NCI-H2081 (cell line): ENCODE data around the gene SLC24A3.
A peak's percentile ranks its signal among the peaks of the same experiment; 100 is the strongest.
"Not testable (repeated sequence)": the region's sequence is repeated elsewhere in the genome, so short reads cannot be mapped to it uniquely, and the experiment has no call there.

Source experiments
- DNase-seq, 2 experiments: peaks; one replicate each; lab custom pipeline; 2025; lab: John Stamatoyannopoulos, UW

SLC24A3 gene

DNA sequence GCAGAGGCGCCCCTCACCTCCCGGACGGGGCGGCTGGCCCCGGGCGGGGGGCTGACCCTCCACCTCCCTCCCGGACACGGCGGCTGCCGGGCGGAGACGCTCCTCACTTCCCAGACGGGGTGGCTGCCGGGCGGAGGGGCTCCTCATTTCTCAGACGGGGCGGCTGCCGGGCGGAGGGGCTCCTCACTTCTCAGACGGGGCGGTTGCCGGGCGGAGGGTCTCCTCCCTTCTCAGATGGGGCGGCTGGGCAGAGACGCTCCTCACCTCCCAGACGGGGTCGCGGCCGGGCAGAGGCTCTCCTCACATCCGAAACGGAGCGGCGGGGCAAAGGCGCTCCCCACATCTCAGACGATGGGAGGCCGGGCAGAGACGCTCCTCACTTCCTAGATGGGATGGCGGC lies 466.1 kb downstream of the SLC24A3 start:
- DNase-seq: not testable (repeated sequence)

GRCh38 chr20:19679900-19680495 lies 467.6 kb downstream of the SLC24A3 start:
- no peak for DNase-seq

- no peak for DNase-seq
Observed at GRCh38 chr20:19682249-19682648, 469.8 kb downstream of the SLC24A3 start.

GRCh38 chr20:19683188-19683587 lies 470.7 kb downstream of the SLC24A3 start:
- DNase-seq: no peak

DNA sequence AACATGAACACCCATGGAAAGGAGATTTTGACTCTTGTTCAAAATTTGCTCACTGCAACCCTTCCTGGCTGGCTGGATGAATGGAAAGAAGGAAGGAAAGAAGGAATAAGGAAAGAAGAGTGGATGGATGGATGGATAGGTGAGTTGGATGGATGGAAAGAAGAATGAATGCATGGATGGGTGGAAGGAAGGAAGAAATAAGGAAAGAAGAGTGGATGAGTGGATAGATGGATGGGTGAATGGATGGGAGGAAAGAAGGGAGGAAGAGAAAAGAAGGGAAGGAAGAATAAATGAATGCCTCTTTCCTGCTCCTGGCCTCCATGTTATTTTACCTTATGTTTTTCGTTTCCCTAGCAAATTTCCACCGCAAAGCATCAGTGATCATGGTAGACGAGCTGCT lies 471.4 kb downstream of the SLC24A3 start:
- no peak for DNase-seq

GRCh38 chr20:19688031-19688806 lies 475.8 kb downstream of the SLC24A3 start:
- DNase-seq: peak in 1 of 2 experiments; percentile 4

- DNase-seq: no peak
Observed at GRCh38 chr20:19690462-19690861, 478.0 kb downstream of the SLC24A3 start.

- no peak for DNase-seq
Observed at GRCh38 chr20:19691125-19691524, 478.7 kb downstream of the SLC24A3 start.

DNA sequence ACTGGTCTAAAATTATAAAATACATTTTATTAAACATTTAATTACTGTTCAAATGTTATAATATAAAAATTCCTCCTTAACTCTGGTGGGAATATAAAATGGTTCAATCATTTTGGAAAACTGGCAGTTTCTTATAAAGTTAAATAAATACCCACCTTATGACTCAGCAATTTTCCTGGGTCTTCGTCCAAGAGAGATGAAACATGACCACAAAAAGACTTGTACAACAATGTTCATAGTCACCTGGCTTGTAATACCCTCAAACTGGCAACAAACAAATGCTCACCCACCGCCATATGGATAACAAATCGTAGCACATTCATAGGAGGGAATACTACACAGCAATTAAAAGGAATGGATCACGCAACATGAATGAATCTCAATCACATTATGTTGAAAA lies 479.7 kb downstream of the SLC24A3 start:
- DNase-seq: no peak

GRCh38 chr20:19692685-19693119 lies 480.3 kb downstream of the SLC24A3 start:
- DNase-seq: peak; percentile 57 to 58

DNA sequence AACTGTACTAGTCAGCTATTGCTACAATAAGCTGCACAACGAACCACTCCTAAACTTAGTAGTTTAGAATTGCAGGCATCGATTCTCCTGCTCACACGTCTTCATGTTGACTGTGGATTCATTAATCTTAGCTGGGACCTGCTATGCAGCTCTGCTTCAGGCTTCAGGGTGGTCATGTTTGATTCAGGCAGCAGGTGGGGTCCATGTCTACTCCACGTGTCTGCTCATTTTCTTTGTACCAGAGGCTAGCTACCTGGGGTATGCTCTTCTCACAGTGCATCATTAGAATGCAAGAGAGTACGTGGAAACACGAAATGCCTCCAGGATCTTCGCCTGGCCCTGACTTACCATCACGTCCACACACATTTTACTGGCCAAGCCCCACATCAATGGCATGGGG lies 481.1 kb downstream of the SLC24A3 start:
- no peak for DNase-seq

- no peak for DNase-seq
Observed at GRCh38 chr20:19695081-19695480, 482.6 kb downstream of the SLC24A3 start.

DNA sequence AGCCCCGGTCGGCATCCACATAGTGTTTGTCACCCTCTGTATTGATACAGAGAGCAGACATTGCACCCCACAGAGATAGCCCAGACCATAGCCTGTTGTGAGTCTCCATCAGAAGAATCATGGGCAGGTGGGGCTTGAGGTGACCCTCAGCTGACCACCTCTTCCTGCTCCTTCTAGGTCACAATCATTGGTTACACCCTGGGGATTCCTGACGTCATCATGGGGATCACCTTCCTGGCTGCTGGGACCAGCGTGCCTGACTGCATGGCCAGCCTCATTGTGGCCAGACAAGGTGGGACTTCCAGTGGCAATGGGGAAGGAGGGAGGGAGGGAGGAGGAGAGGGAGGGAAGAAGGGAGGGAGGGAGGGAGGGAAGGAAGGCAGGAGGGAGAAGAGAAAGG lies 484.2 kb downstream of the SLC24A3 start:
- DNase-seq: no peak

DNA sequence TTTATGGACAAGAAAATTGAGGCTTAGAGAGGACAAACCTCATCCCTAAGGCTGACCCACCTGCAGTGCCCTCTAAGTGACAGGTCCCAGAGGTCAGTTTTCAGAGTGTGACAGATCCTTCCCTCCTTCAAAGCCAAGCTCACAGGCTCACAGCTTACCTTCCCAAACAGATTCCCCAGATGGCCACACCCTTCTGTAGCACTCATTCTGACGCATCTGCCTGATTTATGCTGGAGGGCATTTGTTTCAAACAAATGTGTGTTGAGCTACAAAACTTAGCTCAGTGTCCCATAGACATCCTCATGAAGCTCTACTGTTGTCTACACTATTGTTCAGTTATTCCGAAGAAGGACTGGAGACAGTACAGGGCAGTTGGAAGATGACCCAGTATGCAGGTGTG lies 485.0 kb downstream of the SLC24A3 start:
- no peak for DNase-seq

DNA sequence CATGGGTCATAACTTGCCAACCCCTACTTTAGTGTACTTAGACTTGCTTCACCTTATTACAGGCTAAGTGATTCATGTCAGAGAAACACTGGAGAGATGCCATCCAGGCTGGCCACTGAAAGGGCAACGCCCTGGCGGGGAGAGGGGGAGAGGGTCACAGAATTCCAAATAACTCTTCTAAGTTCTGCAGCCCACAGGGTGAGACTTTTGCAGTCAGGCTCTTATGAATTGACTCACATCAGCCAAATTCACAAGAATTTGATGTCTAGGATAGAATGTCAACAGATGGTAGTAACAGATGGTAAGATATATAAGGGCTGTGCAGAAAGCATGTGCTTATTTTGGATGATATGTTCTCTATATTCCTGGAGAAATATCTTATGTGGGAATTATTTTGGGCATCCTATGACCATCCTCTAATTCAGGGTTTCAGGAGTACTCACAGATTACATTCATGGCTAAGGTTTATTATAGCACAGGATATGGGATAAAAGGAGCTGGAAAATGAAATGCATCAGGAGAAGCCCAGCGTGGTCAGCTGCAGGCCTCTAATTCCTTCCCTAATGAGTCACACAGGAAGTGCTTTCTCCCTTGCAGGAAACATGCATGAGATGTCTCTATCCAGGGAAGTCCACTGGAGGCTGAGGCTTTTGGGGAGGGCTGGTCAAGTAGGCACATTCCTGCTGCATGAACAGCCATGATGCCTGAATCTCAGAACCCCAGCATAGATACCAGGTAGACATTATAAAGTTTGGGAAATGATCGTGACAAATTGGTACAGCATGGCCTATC lies 486.9 kb downstream of the SLC24A3 start:
- DNase-seq: no peak

- DNase-seq: no peak
Observed at GRCh38 chr20:19701429-19701828, 489.0 kb downstream of the SLC24A3 start.

DNA sequence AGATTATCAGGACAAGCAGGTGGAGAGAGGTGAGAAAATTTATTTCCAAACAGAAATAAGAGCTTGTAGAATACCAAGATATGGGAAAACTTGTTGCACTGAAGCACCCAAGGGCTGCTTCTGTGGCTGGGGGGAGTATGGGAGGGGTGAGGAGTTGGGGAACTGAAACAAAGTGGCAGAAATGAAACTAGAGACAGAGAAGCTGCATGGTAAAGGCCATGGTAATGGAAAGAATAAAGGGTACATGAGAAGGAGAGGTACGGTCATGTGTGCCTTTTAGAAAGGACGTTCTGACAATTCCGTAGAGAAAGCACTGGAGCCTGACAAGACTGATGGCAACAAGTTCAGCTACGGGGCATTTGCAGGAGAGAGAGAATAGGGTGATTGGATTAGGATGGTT lies 494.0 kb downstream of the SLC24A3 start:
- DNase-seq: no peak

DNA sequence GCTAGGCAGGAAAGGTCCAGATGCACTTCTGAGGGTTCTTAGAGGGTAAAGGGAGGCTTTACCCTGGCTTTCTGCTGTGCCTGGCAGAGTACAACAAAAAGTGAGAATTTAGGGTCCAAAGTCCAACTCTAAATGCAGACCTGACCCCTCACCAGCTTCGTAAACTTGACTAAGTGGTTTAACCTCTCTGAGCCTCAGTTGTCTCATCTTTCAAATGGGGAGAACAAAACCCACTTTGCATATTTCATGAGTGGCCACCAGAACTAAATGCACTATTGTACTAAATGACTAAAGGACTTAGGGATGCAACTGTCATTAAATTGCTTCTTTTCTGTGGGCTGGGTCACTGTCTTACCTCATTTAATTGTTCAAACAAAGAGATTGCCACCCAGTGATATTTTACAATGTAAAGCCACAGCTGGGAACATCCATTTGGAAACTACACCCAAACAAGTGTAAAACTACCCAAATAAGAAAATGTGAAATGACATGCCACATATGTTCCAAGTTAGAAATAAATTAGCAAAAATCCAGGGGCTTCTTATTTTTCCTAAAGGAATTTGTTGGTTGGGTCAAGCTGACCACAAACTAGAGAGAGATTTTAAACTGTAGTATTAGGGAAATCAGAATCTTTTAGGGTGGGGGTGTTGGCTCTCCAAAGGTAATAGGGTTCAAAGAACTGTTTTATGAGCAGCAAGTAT lies 497.3 kb downstream of the SLC24A3 start:
- no peak for DNase-seq

- no peak for DNase-seq
Observed at GRCh38 chr20:19710336-19711120, 498.1 kb downstream of the SLC24A3 start.

DNA sequence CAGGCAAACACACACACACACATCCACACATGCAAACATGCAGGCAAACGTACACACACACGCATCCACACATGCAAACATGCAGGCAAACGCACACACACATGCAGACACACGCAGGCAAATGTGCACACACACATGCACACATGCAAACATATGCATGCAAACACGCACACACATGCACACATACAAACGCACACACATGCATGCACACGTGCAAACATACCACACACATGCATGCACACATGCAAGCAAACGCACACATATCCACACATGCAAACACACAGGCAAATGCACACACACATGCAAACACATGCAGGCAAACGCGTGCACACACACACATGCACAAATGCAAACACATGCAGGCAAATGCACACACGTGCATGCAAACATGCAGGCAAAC lies 498.7 kb downstream of the SLC24A3 start:
- DNase-seq: no peak

DNA sequence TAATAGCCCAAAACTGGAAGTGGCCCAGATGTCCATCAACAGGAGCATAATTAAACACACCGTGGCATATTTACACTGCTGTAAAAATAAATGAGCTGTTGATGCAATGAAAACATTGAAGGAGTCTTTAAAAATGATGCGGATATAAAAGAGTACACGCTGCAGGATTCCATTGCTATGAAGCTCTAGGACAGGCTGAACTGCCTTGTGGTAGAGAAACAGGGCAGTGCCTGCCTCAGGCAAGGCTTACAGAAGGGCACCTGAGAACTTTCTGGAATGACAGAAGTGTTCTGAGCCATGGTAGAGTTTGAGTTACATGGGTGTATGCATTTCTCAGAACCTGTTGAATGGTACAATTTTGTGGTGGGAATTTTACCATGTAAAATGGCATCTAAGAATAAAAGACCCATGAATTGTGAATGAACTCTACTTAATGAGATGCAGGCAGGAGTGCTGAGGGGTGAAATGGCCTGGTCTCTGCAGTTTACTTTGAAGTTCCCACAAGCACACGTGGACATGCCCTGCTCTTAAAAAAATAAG lies 500.3 kb downstream of the SLC24A3 start:
- DNase-seq: peak in 1 of 2 experiments; percentile 46
